Activated naive CD8-positive, alpha-beta T cell treated with anti-CD3 and anti-CD28 coated beads, Interleukin-2, amount 10 ng/mL, durations not matched to agents 7 days and 5 days (primary cell): ENCODE results near the gene CELSR3. TPM values are rescaled to one million over a fixed set of nuclear protein-coding genes. Genes with fewer than 3 reads are reported as not detected.

Experiments
- ATAC-seq: fragments of 150-1000 bp; cut with Tn5 transposase; one replicate; pipeline ENCODE4 v1.10.0; 2021; ENCODE audit warnings: low read depth, moderate library complexity
- POLR2A ChIA-PET: fragments of 350-600 bp; sonication (Branson Sonifier 250); formaldehyde crosslinking; loops from one replicate; lab custom pipeline; 2021; ENCODE audit warnings: antibody characterized with exemption; lab: Charles Lee
- DNase-seq: peaks from one replicate; pipeline ENCODE4 v3.0.0; 2021
- H3K27ac Mint-ChIP-seq: one replicate; pipeline ENCODE4 v1.8.0; 2022; ENCODE audit warnings: mild to moderate bottlenecking, mixed read lengths
- H3K27me3 Mint-ChIP-seq: one replicate; pipeline ENCODE4 v1.8.0; 2022; ENCODE audit warnings: mild to moderate bottlenecking, moderate library complexity, mixed read lengths
- H3K36me3 Mint-ChIP-seq: one replicate; pipeline ENCODE4 v1.8.0; 2021; ENCODE audit warnings: mild to moderate bottlenecking, mixed read lengths
- H3K4me1 Mint-ChIP-seq: one replicate; pipeline ENCODE4 v1.8.0; 2021; ENCODE audit warnings: mixed read lengths
- H3K4me3 Mint-ChIP-seq: one replicate; pipeline ENCODE4 v1.8.0; 2022; ENCODE audit warnings: mild to moderate bottlenecking, moderate library complexity, mixed read lengths
- H3K9me3 Mint-ChIP-seq: one replicate; pipeline ENCODE4 v1.8.0; 2021; ENCODE audit warnings: mixed read lengths
- total RNA-seq, 2 experiments: library from RNA; stranded (reverse); gene quantifications; one replicate each; pipeline ENCODE4 v1.2.3, GENCODE V29; 2021

The CELSR3 gene
- total RNA-seq, 2 experiments from 2014 or later: 15.6 to 16.2 TPM

GRCh38 chr3:48682786-48683185 is 20.1 kb upstream of the CELSR3 start:
- Mint-ChIP-seq H3K27ac (peak overlapping the region; percentile 4), H3K36me3 (peaks cover 30% of the 10 kb centered on the region), H3K4me3 (no peak overlapping the region), H3K9me3 (no peaks in the 10 kb centered on the region), H3K4me1 (peaks cover 23% of the 10 kb centered on the region), H3K27me3 (no peaks in the 10 kb centered on the region)
- POLR2A ChIA-PET: no interaction called here
- no peak for ATAC-seq
- DNase-seq: no peak

- Mint-ChIP-seq H3K9me3 (no peaks in the 10 kb centered on the region), H3K27ac (no peak overlapping the region), H3K4me3 (no peak overlapping the region), H3K36me3 (peaks cover 33% of the 10 kb centered on the region), H3K4me1 (peaks cover 23% of the 10 kb centered on the region), H3K27me3 (no peaks in the 10 kb centered on the region)
- no peak for DNase-seq
- ATAC-seq: no peak
- POLR2A ChIA-PET: no interaction called here
These were observed 19.4 kb upstream of the CELSR3 start for GRCh38 chr3:48681974-48682610.

GRCh38 chr3:48681541-48681880 is 18.8 kb upstream of the CELSR3 start:
- POLR2A ChIA-PET: no interaction called here
- Mint-ChIP-seq H3K27me3 (no peaks in the 10 kb centered on the region), H3K9me3 (no peaks in the 10 kb centered on the region), H3K4me3 (no peak overlapping the region), H3K4me1 (peaks cover 20% of the 10 kb centered on the region), H3K27ac (no peak overlapping the region), H3K36me3 (peaks cover 33% of the 10 kb centered on the region)
- DNase-seq (no peak), ATAC-seq (no peak)

- no peaks in the 10 kb centered on the region for H3K27me3 Mint-ChIP-seq
- peaks cover 17% of the 10 kb centered on the region for H3K4me1 Mint-ChIP-seq
- no peaks in the 10 kb centered on the region for H3K9me3 Mint-ChIP-seq
- POLR2A ChIA-PET: no interaction called here
- ATAC-seq (no peak), DNase-seq (no peak)
- no peak overlapping the region for H3K27ac Mint-ChIP-seq
- H3K36me3 Mint-ChIP-seq: peaks cover 37% of the 10 kb centered on the region
- H3K4me3 Mint-ChIP-seq: no peak overlapping the region
These were observed 18.3 kb upstream of the CELSR3 start for GRCh38 chr3:48680811-48681540.

- no peak for DNase-seq
- H3K27me3 Mint-ChIP-seq: no peaks in the 10 kb centered on the region
- H3K27ac Mint-ChIP-seq: no peak overlapping the region
- H3K4me1 Mint-ChIP-seq: peaks cover 15% of the 10 kb centered on the region
- no peaks in the 10 kb centered on the region for H3K9me3 Mint-ChIP-seq
- POLR2A ChIA-PET: no interaction called here
- ATAC-seq: no peak
- peaks cover 42% of the 10 kb centered on the region for H3K36me3 Mint-ChIP-seq
- H3K4me3 Mint-ChIP-seq: no peak overlapping the region
These were observed 17.0 kb upstream of the CELSR3 start for GRCh38 chr3:48679411-48680391.

- Mint-ChIP-seq H3K36me3 (peaks cover 41% of the 10 kb centered on the region), H3K27ac (no peak overlapping the region)
These were observed 16.1 kb upstream of the CELSR3 start for GRCh38 chr3:48678566-48679380.

GRCh38 chr3:48678056-48678455 is 15.4 kb upstream of the CELSR3 start:
- ATAC-seq (no peak), DNase-seq (no peak)
- Mint-ChIP-seq H3K27me3 (no peaks in the 10 kb centered on the region), H3K4me1 (peaks cover 2% of the 10 kb centered on the region), H3K4me3 (no peak overlapping the region), H3K9me3 (no peaks in the 10 kb centered on the region), H3K36me3 (peaks cover 39% of the 10 kb centered on the region), H3K27ac (no peak overlapping the region)
- POLR2A ChIA-PET: no interaction called here

More at GRCh38 chr3:48678566-48679380, 16.1 kb upstream of the CELSR3 start:
- peaks cover 8% of the 10 kb centered on the region for H3K4me1 Mint-ChIP-seq
- POLR2A ChIA-PET: no interaction called here
- no peaks in the 10 kb centered on the region for H3K27me3 Mint-ChIP-seq
- H3K9me3 Mint-ChIP-seq: no peaks in the 10 kb centered on the region
- ATAC-seq (no peak), DNase-seq (no peak)
- no peak overlapping the region for H3K4me3 Mint-ChIP-seq

GRCh38 chr3:48674505-48674904 is 11.8 kb upstream of the CELSR3 start:
- Mint-ChIP-seq H3K9me3 (no peaks in the 10 kb centered on the region), H3K27ac (no peak overlapping the region), H3K4me3 (no peak overlapping the region), H3K4me1 (peaks cover 1% of the 10 kb centered on the region), H3K36me3 (peaks cover 41% of the 10 kb centered on the region), H3K27me3 (no peaks in the 10 kb centered on the region)
- POLR2A ChIA-PET: interaction anchor here (1.0 kb wide), 1 partner anchor 11 kb away, joined by 5 read pairs; the partner anchor contains the start of gene CELSR3
- no peak for DNase-seq
- no peak for ATAC-seq

- Mint-ChIP-seq H3K4me3 (no peak overlapping the region), H3K27ac (no peak overlapping the region), H3K4me1 (peaks cover 1% of the 10 kb centered on the region), H3K9me3 (no peaks in the 10 kb centered on the region), H3K36me3 (peaks cover 32% of the 10 kb centered on the region), H3K27me3 (no peaks in the 10 kb centered on the region)
- POLR2A ChIA-PET: no interaction called here
- ATAC-seq (no peak), DNase-seq (no peak)
These were observed 9.8 kb upstream of the CELSR3 start for GRCh38 chr3:48672522-48672921.

- Mint-ChIP-seq H3K27me3 (peaks cover 6% of the 10 kb centered on the region), H3K27ac (no peak overlapping the region), H3K36me3 (peaks cover 4% of the 10 kb centered on the region), H3K4me3 (no peak overlapping the region), H3K9me3 (no peaks in the 10 kb centered on the region), H3K4me1 (peaks cover 8% of the 10 kb centered on the region)
- no peak for ATAC-seq
- no peak for DNase-seq
- POLR2A ChIA-PET: no interaction called here
These were observed 2.2 kb upstream of the CELSR3 start for GRCh38 chr3:48664929-48665328.

- ATAC-seq (no peak), DNase-seq (no peak)
- Mint-ChIP-seq H3K9me3 (no peaks in the 10 kb centered on the region), H3K27me3 (peaks cover 8% of the 10 kb centered on the region), H3K27ac (no peak overlapping the region), H3K4me1 (peaks cover 8% of the 10 kb centered on the region), H3K36me3 (peaks cover 3% of the 10 kb centered on the region), H3K4me3 (peak overlapping the region; percentile 82)
- POLR2A ChIA-PET: interaction anchor here (0.9 to 1.6 kb wide), 2 partner anchors 10 to 29 kb away, joined by 5 read pairs; partner anchors contain the start of gene SLC26A6
These were observed 1.6 kb upstream of the CELSR3 start for GRCh38 chr3:48664313-48664644.

- no peaks in the 10 kb centered on the region for H3K9me3 Mint-ChIP-seq
- POLR2A ChIA-PET: interaction anchor here (0.6 to 1.6 kb wide), 3 partner anchors 11 to 328 kb away, joined by 3 to 5 read pairs (median 5); partner anchors contain the start of gene SLC26A6
- DNase-seq (peak; percentile 93), ATAC-seq (peak; percentile 86)
- peaks cover 3% of the 10 kb centered on the region for H3K36me3 Mint-ChIP-seq
- peak overlapping the region; percentile 84 for H3K27ac Mint-ChIP-seq
- H3K4me1 Mint-ChIP-seq: peaks cover 8% of the 10 kb centered on the region
- H3K27me3 Mint-ChIP-seq: peaks cover 8% of the 10 kb centered on the region
- H3K4me3 Mint-ChIP-seq: peak overlapping the region; percentile 82
These were observed 1.0 kb upstream of the CELSR3 start for GRCh38 chr3:48663489-48664312.
